Liver (tissue), 9 donors: ENCODE results near the gene ST8SIA5. TPM values are rescaled to one million over a fixed set of nuclear protein-coding genes. Genes with fewer than 3 reads are reported as not detected.

Experiments
- DNase-seq: peaks from one replicate; pipeline ENCODE4 v3.0.0-alpha.2; 2017; ENCODE audit warnings: low spot score
- H3K27ac ChIP-seq, 2 donors: one replicate each; pipeline ENCODE4 v1.7.0; 2013; ENCODE audit warnings: inconsistent platforms in 2 of 2, low read length in 2 of 2, control low read depth in 1 of 2, low read depth in 1 of 2, mild to moderate bottlenecking in 1 of 2
- H3K27me3 ChIP-seq, 4 donors: one replicate each; pipeline versions ENCODE4 v1.6.1 to v1.7.0; 2013; ENCODE audit warnings: low read length in 3 of 4, inconsistent platforms in 1 of 4, mild to moderate bottlenecking in 1 of 4, moderate library complexity in 1 of 4; ENCODE audit not compliant: control insufficient read depth in 4 of 4, insufficient read depth in 4 of 4
- H3K36me3 ChIP-seq, 4 donors: one replicate each; pipeline versions ENCODE4 v1.6.1 to v1.7.0; 2013; ENCODE audit warnings: low read length in 3 of 4, mild to moderate bottlenecking in 3 of 4, low read depth in 1 of 4, moderate library complexity in 1 of 4; ENCODE audit not compliant: control insufficient read depth in 4 of 4, insufficient read depth in 3 of 4
- H3K4me1 ChIP-seq, 4 donors: one replicate each; pipeline versions ENCODE4 v1.6.1 to v1.7.0; 2013; ENCODE audit warnings: low read length in 3 of 4, mild to moderate bottlenecking in 3 of 4, moderate library complexity in 1 of 4; ENCODE audit not compliant: control insufficient read depth in 4 of 4, insufficient read depth in 4 of 4
- H3K4me3 ChIP-seq, 3 donors: one replicate each; pipeline versions ENCODE4 v1.6.1 to v1.7.0; 2013; ENCODE audit warnings: low read length in 3 of 3, control low read depth in 1 of 3, low read depth in 1 of 3, mild to moderate bottlenecking in 1 of 3
- H3K9ac ChIP-seq, 2 donors: one replicate each; pipeline ENCODE4 v1.7.0; 2013; ENCODE audit warnings: low read length in 2 of 2, mild to moderate bottlenecking in 2 of 2, moderate library complexity in 2 of 2, control low read depth in 1 of 2, low read depth in 1 of 2
- H3K9me3 ChIP-seq, 4 donors: one replicate each; pipeline versions ENCODE4 v1.6.1 to v1.7.0; 2013; ENCODE audit warnings: low read length in 3 of 4; ENCODE audit not compliant: control insufficient read depth in 4 of 4
- ATF3 ChIP-seq: IDR thresholded peaks from 2 replicates; pipeline ENCODE4 v1.6.1; 2016; ENCODE audit warnings: antibody characterized with exemption
- CTCF ChIP-seq: fragments of 150-350 bp; IDR thresholded peaks from 2 replicates; pipeline ENCODE4 v1.5.1; 2017; ENCODE audit warnings: improper control_type of control experiment, low read depth, low read length; ENCODE audit not compliant: missing input control
- EGR1 ChIP-seq, 2 donors: IDR thresholded peaks; 2 replicates each; pipeline ENCODE4 v1.6.1; 2016 to 2018; ENCODE audit warnings: antibody characterized with exemption in 2 of 2, low read depth in 2 of 2
- FOXA1 ChIP-seq: IDR thresholded peaks from 2 replicates; pipeline ENCODE4 v1.6.1; 2016; ENCODE audit warnings: antibody characterized with exemption
- FOXA2 ChIP-seq: IDR thresholded peaks from 2 replicates; pipeline ENCODE4 v1.6.1; 2016; ENCODE audit warnings: antibody characterized with exemption
- GABPA ChIP-seq, 2 donors: IDR thresholded peaks in 1 of 2; conservative IDR thresholded peaks in 1 of 2; 2 replicates each; pipeline ENCODE4 v1.6.1; 2016; ENCODE audit warnings: antibody characterized with exemption in 2 of 2, mild to moderate bottlenecking in 1 of 2, moderate library complexity in 1 of 2
- HNF4A ChIP-seq, 2 donors: conservative IDR thresholded peaks; 2 replicates each; pipeline ENCODE4 v1.6.1; 2016; ENCODE audit warnings: antibody characterized with exemption in 2 of 2, mild to moderate bottlenecking in 2 of 2
- HNF4G ChIP-seq: IDR thresholded peaks from 2 replicates; pipeline ENCODE4 v1.6.1; 2016; ENCODE audit warnings: antibody characterized with exemption
- JUND ChIP-seq, 2 donors: IDR thresholded peaks; 2 replicates each; pipeline ENCODE4 v1.6.1; 2016; ENCODE audit warnings: antibody characterized with exemption in 2 of 2
- MAX ChIP-seq: IDR thresholded peaks from 2 replicates; pipeline ENCODE4 v1.6.1; 2016; ENCODE audit warnings: antibody characterized with exemption
- NR2F2 ChIP-seq: IDR thresholded peaks from 2 replicates; pipeline ENCODE4 v1.6.1; 2016; ENCODE audit warnings: antibody characterized with exemption
- RAD21 ChIP-seq, 2 donors: IDR thresholded peaks; 2 replicates each; pipeline ENCODE4 v1.6.1; 2016; ENCODE audit warnings: antibody characterized with exemption in 2 of 2, mild to moderate bottlenecking in 2 of 2
- REST ChIP-seq: IDR thresholded peaks from 2 replicates; pipeline ENCODE4 v1.6.1; 2016; ENCODE audit warnings: antibody characterized with exemption, mild to moderate bottlenecking
- RXRA ChIP-seq, 2 donors: IDR thresholded peaks; 2 replicates each; pipeline ENCODE4 v1.6.1; 2017 to 2018; ENCODE audit warnings: antibody characterized with exemption in 2 of 2, mild to moderate bottlenecking in 1 of 2
- SP1 ChIP-seq: IDR thresholded peaks from 2 replicates; pipeline ENCODE4 v1.6.1; 2018; ENCODE audit warnings: antibody characterized with exemption, mild to moderate bottlenecking
- TAF1 ChIP-seq: conservative IDR thresholded peaks from 2 replicates; pipeline ENCODE4 v1.6.1; 2016; ENCODE audit warnings: antibody characterized with exemption, mild to moderate bottlenecking
- YY1 ChIP-seq: IDR thresholded peaks from 2 replicates; pipeline ENCODE4 v1.6.1; 2016; ENCODE audit warnings: antibody characterized with exemption, mild to moderate bottlenecking
- ZBTB33 ChIP-seq: IDR thresholded peaks from 2 replicates; pipeline ENCODE4 v1.6.1; 2016; ENCODE audit warnings: antibody characterized with exemption
- WGBS: extraction: QIAGEN DNeasy Blood & Tissue Kit; methylation state at CpG from one replicate; pipeline ENCODE4 v1.1.7; 2013; 5-methylcytosine and 5-hydroxymethylcytosine counted together
- polyA plus RNA-seq, 2 donors: library from polyadenylated mRNA; stranded (reverse) in 1 of 2; unstranded in 1 of 2; fragments of 200-250 nt in 1 of 2; fragments of >200 nt in 1 of 2; fragmentation: Nextera tagmentation in 1 of 2; extraction: Ambion mirVana in 1 of 2; gene quantifications; one replicate each; pipeline versions ENCODE4 v1.2.1 to v1.2.3, GENCODE V29; 2013 to 2015
- total RNA-seq, 2 donors: library from RNA; depleted of rRNA; stranded (reverse); fragments of >200 nt; gene quantifications; one replicate each; pipeline ENCODE4 v1.2.3, GENCODE V29; 2014
- donor health status: healthy.
- donor health status: healthy.
- donor health status: healthy.
- donor health status: healthy.
- donor health status: healthy.

The ST8SIA5 gene
- total and polyA plus RNA-seq, 4 donors = under 0.01 to 0.12 (median 0.05) TPM; not detected in 1

GRCh38 chr18:46632401-46633071 is 124.3 kb downstream of the ST8SIA5 start:
- TF ChIP-seq REST (no peak), FOXA2 (no peak), CTCF (no peak), EGR1 (IDR thresholded peaks at IDR 0.05; ENCODE audit: low read depth in 2 of 2) (no peak), TAF1 (no peak), JUND (IDR thresholded peaks at IDR 0.05) (no peak), MAX (no peak), HNF4A (conservative IDR thresholded peaks at IDR 0.05) (no peak), HNF4G (no peak), ZBTB33 (no peak), NR2F2 (no peak), GABPA (IDR thresholded peaks at IDR 0.05 in 1 of 2, conservative IDR thresholded peaks at IDR 0.05 in 1 of 2) (no peak)
- no peak overlapping the region for H3K9ac ChIP-seq
- no peak for DNase-seq
- no peak overlapping the region for H3K4me3 ChIP-seq
- H3K27me3 ChIP-seq = peaks cover 0 to 3% (median under 1%) of the 10 kb centered on the region in 4 donors
- WGBS = 87% methylated on average over 8 of the region's 8 CpGs
- H3K27ac ChIP-seq = no peak overlapping the region
- H3K9me3 ChIP-seq = peaks cover 0 to 6% (median 0%) of the 10 kb centered on the region in 4 donors
- H3K36me3 ChIP-seq = no peaks in the 10 kb centered on the region
- H3K4me1 ChIP-seq = no peaks in the 10 kb centered on the region

- DNase-seq = no peak
- Histone ChIP-seq H3K27ac (no peak overlapping the region), H3K9me3 (peaks cover 0 to 6% (median 0%) of the 10 kb centered on the region in 4 donors), H3K4me3 (no peak overlapping the region), H3K4me1 (no peaks in the 10 kb centered on the region), H3K36me3 (no peaks in the 10 kb centered on the region), H3K9ac (no peak overlapping the region), H3K27me3 (peaks cover 0 to 3% (median under 1%) of the 10 kb centered on the region in 4 donors)
- WGBS = 73% methylated on average over 3 of the region's 3 CpGs
- TF ChIP-seq REST (no peak), NR2F2 (no peak), JUND (IDR thresholded peaks at IDR 0.05) (no peak), SP1 (no peak), RXRA (IDR thresholded peaks at IDR 0.05) (no peak), TAF1 (no peak), GABPA (IDR thresholded peaks at IDR 0.05 in 1 of 2, conservative IDR thresholded peaks at IDR 0.05 in 1 of 2) (no peak), HNF4A (conservative IDR thresholded peaks at IDR 0.05) (no peak), EGR1 (IDR thresholded peaks at IDR 0.05; ENCODE audit: low read depth in 2 of 2) (no peak), ATF3 (no peak), MAX (no peak), RAD21 (IDR thresholded peaks at IDR 0.05) (no peak), YY1 (no peak), FOXA1 (no peak), HNF4G (no peak)
Measured at GRCh38 chr18:46630991-46631390, 125.9 kb downstream of the ST8SIA5 start.
